Measurements from ENCODE around the gene SIK1. TPM values are rescaled to one million over a fixed set of nuclear protein-coding genes. Genes with fewer than 3 reads are reported as not detected.

Gene SIK1
- total RNA-seq, 1 experiment from 2014 or later: 32.3 TPM

- ChIA-PET CTCF (interaction anchor here (0.9 kb wide), 1 partner anchor 41 kb away, joined by 3 read pairs; no protein-coding TSS in a partner anchor), POLR2A (no interaction called here)
- Histone ChIP-seq H3K9me3 (ENCODE audit: control insufficient read depth, insufficient read depth, low read depth, low read length) (no peaks in the 10 kb centered on the region), H3K4me1 (ENCODE audit: control insufficient read depth, insufficient read depth, low read length) (no peaks in the 10 kb centered on the region), H3K4me3 (ENCODE audit: low read depth in 2 of 2, low read length in 2 of 2) (no peak overlapping the region), H3K27me3 (ENCODE audit: control insufficient read depth, insufficient read depth, low read length) (no peaks in the 10 kb centered on the region), H3K36me3 (ENCODE audit: control insufficient read depth, insufficient read depth, low read length) (no peaks in the 10 kb centered on the region), H3K27ac (ENCODE audit: low read length) (no peak overlapping the region)
- TF ChIP-seq REST (IDR thresholded peaks at IDR 0.05; ENCODE audit: insufficient read depth in 1 of 2, low read depth in 2 of 2, low read length in 1 of 2): no peak
- in situ Hi-C loops (cut with HindIII; ENCODE audit: low pct_unique_long_range_greater_than_20kb, low sequenced_read_pairs) (no loop called here), intact Hi-C loops (cut with micrococcal nuclease; ENCODE audit: unreplicated experiment) (no loop called here)
- BruUV-seq (replicated peaks): no TSS peak
- ATAC-seq (no peak), DNase-seq (ENCODE audit: low read depth, low spot score) (no peak)
Measured at GRCh38 chr21:43364851-43365424, 62.0 kb downstream of the SIK1 start.

Other genes with a start within 250 kb of the SIK1 start
- 4.2 TPM for gene HSF2BP, start 232.4 kb upstream of the SIK1 start, total RNA-seq (2021; ENCODE audit: unreplicated experiment)
- 30.7 TPM for gene RRP1B, start 232.4 kb upstream of the SIK1 start, total RNA-seq (2021; ENCODE audit: unreplicated experiment)